ENCODE measurements around the gene KRTAP4-2.
"Not testable (repeated sequence)": the region's sequence is repeated elsewhere in the genome, so short reads cannot be mapped to it uniquely, and the experiment has no call there.

The KRTAP4-2 gene

GRCh38 chr17:41177727-41178271, at the start of gene KRTAP4-2:
Gene KRTAP4-2 (minus strand): TSS chr17:41178221. CDS start chr17:41178164, 57 bp downstream.
- no peak for DNase-seq (ENCODE audit: low read depth)

- DNase-seq (ENCODE audit: low read depth): not testable (repeated sequence)
Observed at GRCh38 chr17:41226598-41227095, 48.6 kb upstream of the KRTAP4-2 start, which contains the start of gene KRTAP9-2. Gene KRTAP9-2 (plus strand): TSS chr17:41226648. CDS start chr17:41226655, 7 bp downstream.

GRCh38 chr17:41226051-41226450, 48.0 kb upstream of the KRTAP4-2 start:
- DNase-seq (ENCODE audit: low read depth): no peak

- peak; percentile 1 for DNase-seq (ENCODE audit: low read depth)
Observed at GRCh38 chr17:41223821-41224220, 45.8 kb upstream of the KRTAP4-2 start.

- no peak for DNase-seq (ENCODE audit: low read depth)
Observed at GRCh38 chr17:41215681-41216080, 37.7 kb upstream of the KRTAP4-2 start.

- DNase-seq (ENCODE audit: low read depth): no peak
Observed at GRCh38 chr17:41212524-41213169, 34.6 kb upstream of the KRTAP4-2 start.

GRCh38 chr17:41211845-41212466, 33.9 kb upstream of the KRTAP4-2 start:
- DNase-seq (ENCODE audit: low read depth): peak; percentile 30

- DNase-seq (ENCODE audit: low read depth): no peak
Observed at GRCh38 chr17:41199421-41200078, 21.5 kb upstream of the KRTAP4-2 start.

- DNase-seq (ENCODE audit: low read depth): no peak
Observed at GRCh38 chr17:41196068-41196467, 18.0 kb upstream of the KRTAP4-2 start.

- no peak for DNase-seq (ENCODE audit: low read depth)
Observed at GRCh38 chr17:41190328-41190727, 12.3 kb upstream of the KRTAP4-2 start.

- DNase-seq (ENCODE audit: low read depth): not testable (repeated sequence)
Observed at GRCh38 chr17:41189837-41190318, 11.9 kb upstream of the KRTAP4-2 start, which contains the start of gene KRTAP9-1. Gene KRTAP9-1 (plus strand): TSS chr17:41189887. CDS start chr17:41189887, 0 bp downstream.

- no peak for DNase-seq (ENCODE audit: low read depth)
Observed at GRCh38 chr17:41186872-41187271, 8.9 kb upstream of the KRTAP4-2 start.

GRCh38 chr17:41185001-41185400, 7.0 kb upstream of the KRTAP4-2 start:
- DNase-seq (ENCODE audit: low read depth): no peak

GRCh38 chr17:41184480-41184961, 6.5 kb upstream of the KRTAP4-2 start, which contains the start of gene KRTAP4-1:
Gene KRTAP4-1 (minus strand): TSS chr17:41184911. CDS start chr17:41184854, 57 bp downstream.
- no peak for DNase-seq (ENCODE audit: low read depth)

GRCh38 chr17:41178843-41179616, 1.0 kb upstream of the KRTAP4-2 start:
- DNase-seq (ENCODE audit: low read depth): peak; percentile 79

- DNase-seq (ENCODE audit: low read depth): peak; percentile 70
Observed at GRCh38 chr17:41178341-41178740, 320 bp upstream of the KRTAP4-2 start.

- no peak for DNase-seq (ENCODE audit: low read depth)
Observed at GRCh38 chr17:41176744-41177387, 1.2 kb downstream of the KRTAP4-2 start.

GRCh38 chr17:41171886-41172285, 6.1 kb downstream of the KRTAP4-2 start:
- DNase-seq (ENCODE audit: low read depth): no peak

GRCh38 chr17:41168121-41168520, 9.9 kb downstream of the KRTAP4-2 start, which contains the start of gene KRTAP4-3:
Gene KRTAP4-3 (minus strand): TSS chr17:41168221. CDS start chr17:41168172, 49 bp downstream.
- no peak for DNase-seq (ENCODE audit: low read depth)

GRCh38 chr17:41167561-41167960, 10.5 kb downstream of the KRTAP4-2 start:
- DNase-seq (ENCODE audit: low read depth): no peak

- DNase-seq (ENCODE audit: low read depth): no peak
Observed at GRCh38 chr17:41163828-41164227, 14.2 kb downstream of the KRTAP4-2 start.
